ENCODE measurements around the gene IFNA4. TPM values are rescaled to one million over a fixed set of nuclear protein-coding genes. Genes with fewer than 3 reads are reported as not detected.
"Not testable (repeated sequence)": the region's sequence is repeated elsewhere in the genome, so short reads cannot be mapped to it uniquely, and the experiment has no call there.

Gene IFNA4
- total and polyA plus RNA-seq, 2 of the 8 experiments (the other 6 are each of a cell fraction or from before 2014, with no cell fraction given) = not detected

DNA sequence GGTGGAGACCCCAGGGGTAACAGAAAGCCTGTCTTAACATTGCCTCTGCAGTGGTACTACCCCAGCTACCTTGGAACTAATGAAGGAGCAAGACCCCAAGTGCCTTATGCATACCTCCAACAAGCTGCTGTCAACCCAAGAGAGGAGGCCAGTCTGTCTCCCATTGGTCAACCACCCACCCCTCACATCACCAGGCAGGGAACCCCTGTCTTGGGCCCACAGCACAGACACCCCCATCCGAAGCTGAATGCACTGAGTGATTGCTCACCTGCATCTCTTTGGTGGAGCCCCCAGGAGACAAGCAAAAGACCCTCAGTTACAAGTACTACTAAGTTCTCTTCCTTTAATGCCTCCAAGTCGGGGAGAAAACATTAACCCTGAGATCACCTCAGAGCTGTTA is 24.8 kb upstream of the IFNA4 start:
- H2BK15ac ChIP-seq (ENCODE audit: low read length); DNase-seq (ENCODE audit: low read depth in 1 of 2, low spot score in 2 of 2); H2BK20ac ChIP-seq (ENCODE audit: low read length); H3K9me3 ChIP-seq (ENCODE audit: insufficient read depth in 2 of 2, low read depth in 1 of 2, low read length in 1 of 2); H2BK12ac ChIP-seq (ENCODE audit: low read depth, low read length); H4K5ac ChIP-seq (ENCODE audit: insufficient read length, low read depth, low read length); H3K18ac ChIP-seq (ENCODE audit: extremely low read depth, low read length); H2AK5ac ChIP-seq (ENCODE audit: low read depth, low read length); H3K79me1 ChIP-seq (ENCODE audit: low read depth, low read length); H4K91ac ChIP-seq (replicated peaks; ENCODE audit: insufficient read length, low read length); H3K9ac ChIP-seq (replicated peaks in 1 of 4; ENCODE audit: extremely low read depth in 1 of 4, low read depth in 3 of 4, low read length in 3 of 4); H3K4me2 ChIP-seq (ENCODE audit: insufficient read depth in 1 of 2, low read depth in 2 of 2, low read length in 2 of 2); H3K23me2 ChIP-seq (ENCODE audit: low read depth, low read length); H2BK120ac ChIP-seq (replicated peaks; ENCODE audit: low read depth, low read length); H3K79me2 ChIP-seq (ENCODE audit: control insufficient read depth in 1 of 2, insufficient read depth in 2 of 2, low read length in 2 of 2); H3K36me3 ChIP-seq (ENCODE audit: control insufficient read depth in 2 of 4, insufficient read depth in 4 of 4, low read length in 3 of 4); H4K8ac ChIP-seq (ENCODE audit: extremely low read depth, insufficient read depth, low read length); H3K4me1 ChIP-seq (replicated peaks in 1 of 4; ENCODE audit: control insufficient read depth in 3 of 4, insufficient read depth in 4 of 4, low read length in 3 of 4); H4K20me1 ChIP-seq (replicated peaks in 1 of 2; ENCODE audit: control insufficient read depth in 1 of 2, insufficient read depth in 2 of 2, low read length in 2 of 2); H3K14ac ChIP-seq (ENCODE audit: insufficient read length); H3K56ac ChIP-seq (replicated peaks; ENCODE audit: insufficient read length, low read depth, low read length); H3K27me3 ChIP-seq (replicated peaks in 1 of 4; ENCODE audit: control insufficient read depth in 3 of 4, extremely low read depth in 1 of 4, insufficient read depth in 3 of 4, low read length in 3 of 4); H2AFZ ChIP-seq (ENCODE audit: low read length); FAIRE-seq; H3K4me3 ChIP-seq (ENCODE audit: extremely low read depth in 1 of 4, insufficient read depth in 2 of 4, low read depth in 3 of 4, low read length in 4 of 4); H3K4ac ChIP-seq (replicated peaks; ENCODE audit: insufficient read length, low read depth, low read length); POLR2A ChIA-PET (ENCODE audit: partially characterized antibody); H3K23ac ChIP-seq (ENCODE audit: insufficient read length); H3K27ac ChIP-seq (ENCODE audit: low read depth, low read length); H2BK5ac ChIP-seq (ENCODE audit: low read depth, low read length): not testable (repeated sequence)
- WGBS, 2 experiments (ENCODE audit: extremely low coverage in 1 of 2, insufficient coverage in 1 of 2, insufficient read length in 1 of 2, insufficient replicate concordance in 2 of 2, low coverage in 1 of 2, low lambda C conversion rate in 2 of 2, missing lambda C conversion rate in 1 of 2) = 45% methylated on average over 2 of the region's 2 CpGs; no CpG with 5 or more reads in 1 of the 2 experiments
- CTCF ChIA-PET (ENCODE audit: partially characterized antibody) = interaction anchor here (1.1 to 3.5 kb wide), 9 partner anchors 15 to 576 kb away, joined by 3 to 19 read pairs (median 4); partner anchors contain the start of gene IFNA4

DNA sequence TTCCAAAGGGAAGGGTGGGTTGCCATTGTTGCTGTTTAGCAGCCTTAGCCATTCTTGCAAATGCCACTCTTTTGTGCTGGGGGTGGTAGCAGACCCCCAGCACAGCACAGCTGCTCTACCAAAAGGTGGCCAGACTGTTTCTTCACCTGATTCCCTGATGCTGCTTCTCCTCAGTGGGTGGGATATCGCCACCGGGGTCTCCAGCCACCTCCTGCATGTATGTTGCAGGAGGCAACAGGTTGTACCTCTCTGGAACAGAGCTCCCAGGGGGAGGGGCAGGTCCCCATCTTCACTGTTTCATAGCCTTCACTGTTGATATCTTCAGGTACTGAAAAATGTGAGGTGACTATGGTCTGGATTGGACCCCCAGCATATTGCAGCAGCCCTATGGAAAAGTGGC is 23.4 kb upstream of the IFNA4 start:
- CTCF ChIA-PET (ENCODE audit: partially characterized antibody) = interaction anchor here (1.1 to 3.5 kb wide), 3 partner anchors 14 to 580 kb away, joined by 3 to 19 read pairs (median 3); no protein-coding TSS in a partner anchor
- H3K14ac ChIP-seq (ENCODE audit: insufficient read length) = not testable (repeated sequence)

More for the DNA sequence above, 23.4 kb upstream of the IFNA4 start:
- H3K27me3 ChIP-seq (replicated peaks in 1 of 4; ENCODE audit: control insufficient read depth in 3 of 4, extremely low read depth in 1 of 4, insufficient read depth in 3 of 4, low read length in 3 of 4); H2AFZ ChIP-seq (ENCODE audit: low read length); H3K23ac ChIP-seq (ENCODE audit: insufficient read length); H3K4me2 ChIP-seq (ENCODE audit: insufficient read depth in 1 of 2, low read depth in 2 of 2, low read length in 2 of 2); H4K20me1 ChIP-seq (replicated peaks in 1 of 2; ENCODE audit: control insufficient read depth in 1 of 2, insufficient read depth in 2 of 2, low read length in 2 of 2); H2BK5ac ChIP-seq (ENCODE audit: low read depth, low read length); H3K79me2 ChIP-seq (ENCODE audit: control insufficient read depth in 1 of 2, insufficient read depth in 2 of 2, low read length in 2 of 2); H3K18ac ChIP-seq (ENCODE audit: extremely low read depth, low read length); H3K23me2 ChIP-seq (ENCODE audit: low read depth, low read length); FAIRE-seq; H4K91ac ChIP-seq (replicated peaks; ENCODE audit: insufficient read length, low read length); H3K36me3 ChIP-seq (ENCODE audit: control insufficient read depth in 2 of 4, insufficient read depth in 4 of 4, low read length in 3 of 4); H3K27ac ChIP-seq (ENCODE audit: low read depth, low read length); H4K5ac ChIP-seq (ENCODE audit: insufficient read length, low read depth, low read length); H3K79me1 ChIP-seq (ENCODE audit: low read depth, low read length); H3K9ac ChIP-seq (replicated peaks in 1 of 4; ENCODE audit: extremely low read depth in 1 of 4, low read depth in 3 of 4, low read length in 3 of 4); H2BK20ac ChIP-seq (ENCODE audit: low read length); H2AK5ac ChIP-seq (ENCODE audit: low read depth, low read length); H4K8ac ChIP-seq (ENCODE audit: extremely low read depth, insufficient read depth, low read length); H2BK120ac ChIP-seq (replicated peaks; ENCODE audit: low read depth, low read length); H2BK15ac ChIP-seq (ENCODE audit: low read length); DNase-seq (ENCODE audit: low read depth in 1 of 2, low spot score in 2 of 2); H3K4me3 ChIP-seq (ENCODE audit: extremely low read depth in 1 of 4, insufficient read depth in 2 of 4, low read depth in 3 of 4, low read length in 4 of 4); H3K4ac ChIP-seq (replicated peaks; ENCODE audit: insufficient read length, low read depth, low read length); H3K4me1 ChIP-seq (replicated peaks in 1 of 4; ENCODE audit: control insufficient read depth in 3 of 4, insufficient read depth in 4 of 4, low read length in 3 of 4); H3K9me3 ChIP-seq (ENCODE audit: insufficient read depth in 2 of 2, low read depth in 1 of 2, low read length in 1 of 2); H3K56ac ChIP-seq (replicated peaks; ENCODE audit: insufficient read length, low read depth, low read length); H2BK12ac ChIP-seq (ENCODE audit: low read depth, low read length): not testable (repeated sequence)
- POLR2A ChIA-PET (ENCODE audit: partially characterized antibody) = interaction anchor here (1.4 kb wide), 1 partner anchor 593 kb away, joined by 3 read pairs; no protein-coding TSS in a partner anchor
- 89% methylated on average over 2 of the region's 2 CpGs; no CpG with 5 or more reads in 1 of the 2 experiments for WGBS, 2 experiments (ENCODE audit: extremely low coverage in 1 of 2, insufficient coverage in 1 of 2, insufficient read length in 1 of 2, insufficient replicate concordance in 2 of 2, low coverage in 1 of 2, low lambda C conversion rate in 2 of 2, missing lambda C conversion rate in 1 of 2)
